Activated CD4-positive, alpha-beta T cell treated with anti-CD3 and anti-CD28 coated beads, Interleukin-2, amount 50 U/mL, for 1 hour (primary cell): ENCODE results near the gene ANGPTL5.
A peak's percentile ranks its signal among the peaks of the same experiment; 100 is the strongest.
"Not testable (repeated sequence)": the region's sequence is repeated elsewhere in the genome, so short reads cannot be mapped to it uniquely, and the experiment has no call there.

Source experiments
- DNase-seq: peaks from one replicate; pipeline ENCODE4 v3.0.0-alpha.2; 2020

Gene ANGPTL5

GRCh38 chr11:101916422-101916821 is at the start of gene ANGPTL5:
ANGPTL5 (minus strand) TSS chr11:101916522; CDS start chr11:101907909, 8,613 bp downstream.
- DNase-seq: no peak

GRCh38 chr11:101964200-101964599 is 47.9 kb upstream of the ANGPTL5 start:
- not testable (repeated sequence) for DNase-seq

GRCh38 chr11:101960231-101960630 is 43.9 kb upstream of the ANGPTL5 start:
- no peak for DNase-seq

- DNase-seq: no peak
Measured at GRCh38 chr11:101955701-101956100, 39.4 kb upstream of the ANGPTL5 start.

GRCh38 chr11:101955278-101955677 is 39.0 kb upstream of the ANGPTL5 start:
- no peak for DNase-seq

GRCh38 chr11:101949680-101950220 is 33.4 kb upstream of the ANGPTL5 start:
- no peak for DNase-seq

- no peak for DNase-seq
Measured at GRCh38 chr11:101945448-101945847, 29.1 kb upstream of the ANGPTL5 start.

- no peak for DNase-seq
Measured at GRCh38 chr11:101944923-101945322, 28.6 kb upstream of the ANGPTL5 start.

GRCh38 chr11:101940901-101941520 is 24.7 kb upstream of the ANGPTL5 start:
- no peak for DNase-seq

- no peak for DNase-seq
Measured at GRCh38 chr11:101931692-101932091, 15.4 kb upstream of the ANGPTL5 start.

GRCh38 chr11:101929294-101929915 is 13.1 kb upstream of the ANGPTL5 start:
- DNase-seq: no peak

GRCh38 chr11:101923554-101923953 is 7.2 kb upstream of the ANGPTL5 start:
- DNase-seq: no peak

- no peak for DNase-seq
Measured at GRCh38 chr11:101920992-101921391, 4.7 kb upstream of the ANGPTL5 start.

GRCh38 chr11:101917226-101917625 is 904 bp upstream of the ANGPTL5 start:
- DNase-seq: no peak

- DNase-seq: no peak
Measured at GRCh38 chr11:101915791-101916291, 481 bp downstream of the ANGPTL5 start.

GRCh38 chr11:101914738-101915426 is 1.4 kb downstream of the ANGPTL5 start, which contains the start of gene CEP126:
CEP126 (plus strand) TSS chr11:101915010; CDS start chr11:101915285, 275 bp downstream.
- peak; percentile 93 for DNase-seq

- no peak for DNase-seq
Measured at GRCh38 chr11:101914341-101914737, 2.0 kb downstream of the ANGPTL5 start.

GRCh38 chr11:101913656-101914055 is 2.7 kb downstream of the ANGPTL5 start:
- DNase-seq: no peak

- no peak for DNase-seq
Measured at GRCh38 chr11:101912823-101913284, 3.5 kb downstream of the ANGPTL5 start.

- no peak for DNase-seq
Measured at GRCh38 chr11:101909087-101909486, 7.2 kb downstream of the ANGPTL5 start.

- DNase-seq: no peak
Measured at GRCh38 chr11:101907815-101908214, 8.5 kb downstream of the ANGPTL5 start.

GRCh38 chr11:101894505-101894904 is 21.8 kb downstream of the ANGPTL5 start:
- DNase-seq: no peak

GRCh38 chr11:101889767-101890166 is 26.6 kb downstream of the ANGPTL5 start:
- DNase-seq: no peak
